ENCODE data around the gene CSF1R. TPM values are rescaled to one million over a fixed set of nuclear protein-coding genes. Genes with fewer than 3 reads are reported as not detected.

Gene CSF1R
- total RNA-seq, 1 donor from 2014 or later = not detected

GRCh38 chr5:150057996-150058395, 28.4 kb downstream of the CSF1R start:
- peaks cover 2% of the 10 kb centered on the region for H3K27me3 Mint-ChIP-seq (ENCODE audit: unreplicated experiment)
- no peak for DNase-seq
- H3K4me3 Mint-ChIP-seq (ENCODE audit: unreplicated experiment) = no peak overlapping the region
- no peaks in the 10 kb centered on the region for H3K36me3 Mint-ChIP-seq (ENCODE audit: unreplicated experiment)
- no peak overlapping the region for H3K27ac Mint-ChIP-seq (ENCODE audit: unreplicated experiment)
- H3K4me1 Mint-ChIP-seq (ENCODE audit: low read depth, unreplicated experiment) = no peaks in the 10 kb centered on the region
- H3K9me3 Mint-ChIP-seq (ENCODE audit: unreplicated experiment) = peaks cover 1% of the 10 kb centered on the region
- TF ChIP-seq CTCF (IDR thresholded peaks at IDR 0.05; ENCODE audit: partially characterized antibody, unreplicated experiment) = no peak

DNA sequence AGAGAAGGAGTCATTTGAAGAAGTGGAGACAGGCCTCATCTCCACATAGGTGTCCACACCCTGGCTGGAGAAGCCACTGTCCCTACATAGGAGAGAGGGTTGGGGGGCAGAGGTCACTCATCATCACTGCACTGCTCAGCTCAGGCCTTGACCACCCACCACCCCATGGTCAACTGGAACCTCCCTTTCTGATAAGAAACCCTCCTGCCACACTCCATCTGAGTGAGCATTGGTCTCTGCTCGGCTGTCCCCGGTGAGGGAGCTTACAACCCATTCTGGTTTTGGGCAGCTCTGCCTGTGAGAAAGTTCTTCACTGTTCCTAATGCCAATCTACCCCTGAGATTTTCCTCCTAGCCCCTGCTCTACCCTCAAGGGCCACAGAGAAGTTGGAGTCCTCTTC, 28.8 kb downstream of the CSF1R start:
- no peak overlapping the region for H3K27ac Mint-ChIP-seq (ENCODE audit: unreplicated experiment)
- DNase-seq = no peak
- peaks cover 2% of the 10 kb centered on the region for H3K27me3 Mint-ChIP-seq (ENCODE audit: unreplicated experiment)
- H3K36me3 Mint-ChIP-seq (ENCODE audit: unreplicated experiment) = no peaks in the 10 kb centered on the region
- no peak for TF ChIP-seq CTCF (IDR thresholded peaks at IDR 0.05; ENCODE audit: partially characterized antibody, unreplicated experiment)
- no peaks in the 10 kb centered on the region for H3K4me1 Mint-ChIP-seq (ENCODE audit: low read depth, unreplicated experiment)
- no peak overlapping the region for H3K4me3 Mint-ChIP-seq (ENCODE audit: unreplicated experiment)
- H3K9me3 Mint-ChIP-seq (ENCODE audit: unreplicated experiment) = peaks cover under 1% of the 10 kb centered on the region

DNA sequence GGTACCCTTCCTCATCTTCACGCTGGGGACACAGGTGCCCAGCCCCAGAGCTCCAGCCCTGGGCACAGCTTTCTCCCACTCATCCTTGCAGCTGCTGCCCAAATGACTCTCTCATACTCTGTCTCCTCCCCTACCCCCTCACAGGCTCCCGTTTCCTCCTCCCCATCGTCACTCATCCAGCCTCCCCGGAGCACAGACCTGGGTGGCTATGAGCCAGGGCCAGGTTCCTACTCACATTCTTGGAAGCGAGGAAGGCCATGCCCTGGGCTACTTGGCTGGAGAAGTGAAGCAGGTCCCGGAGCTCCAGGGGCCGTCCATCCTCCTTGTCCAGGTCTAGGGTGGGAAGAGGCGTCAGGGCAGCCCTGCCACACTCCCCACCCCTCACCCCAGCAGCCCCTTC, 29.3 kb downstream of the CSF1R start:
- no peak overlapping the region for H3K4me3 Mint-ChIP-seq (ENCODE audit: unreplicated experiment)
- H3K4me1 Mint-ChIP-seq (ENCODE audit: low read depth, unreplicated experiment) = no peaks in the 10 kb centered on the region
- peaks cover 2% of the 10 kb centered on the region for H3K27me3 Mint-ChIP-seq (ENCODE audit: unreplicated experiment)
- no peaks in the 10 kb centered on the region for H3K9me3 Mint-ChIP-seq (ENCODE audit: unreplicated experiment)
- H3K27ac Mint-ChIP-seq (ENCODE audit: unreplicated experiment) = no peak overlapping the region
- no peak for TF ChIP-seq CTCF (IDR thresholded peaks at IDR 0.05; ENCODE audit: partially characterized antibody, unreplicated experiment)
- DNase-seq = no peak
- no peaks in the 10 kb centered on the region for H3K36me3 Mint-ChIP-seq (ENCODE audit: unreplicated experiment)

GRCh38 chr5:150056075-150056443, 30.3 kb downstream of the CSF1R start:
- Mint-ChIP-seq H3K9me3 (ENCODE audit: unreplicated experiment) (no peaks in the 10 kb centered on the region), H3K4me3 (ENCODE audit: unreplicated experiment) (no peak overlapping the region), H3K27ac (ENCODE audit: unreplicated experiment) (no peak overlapping the region), H3K36me3 (ENCODE audit: unreplicated experiment) (no peaks in the 10 kb centered on the region), H3K27me3 (ENCODE audit: unreplicated experiment) (peaks cover 2% of the 10 kb centered on the region), H3K4me1 (ENCODE audit: low read depth, unreplicated experiment) (no peaks in the 10 kb centered on the region)
- TF ChIP-seq CTCF (IDR thresholded peaks at IDR 0.05; ENCODE audit: partially characterized antibody, unreplicated experiment) = no peak
- no peak for DNase-seq

DNA sequence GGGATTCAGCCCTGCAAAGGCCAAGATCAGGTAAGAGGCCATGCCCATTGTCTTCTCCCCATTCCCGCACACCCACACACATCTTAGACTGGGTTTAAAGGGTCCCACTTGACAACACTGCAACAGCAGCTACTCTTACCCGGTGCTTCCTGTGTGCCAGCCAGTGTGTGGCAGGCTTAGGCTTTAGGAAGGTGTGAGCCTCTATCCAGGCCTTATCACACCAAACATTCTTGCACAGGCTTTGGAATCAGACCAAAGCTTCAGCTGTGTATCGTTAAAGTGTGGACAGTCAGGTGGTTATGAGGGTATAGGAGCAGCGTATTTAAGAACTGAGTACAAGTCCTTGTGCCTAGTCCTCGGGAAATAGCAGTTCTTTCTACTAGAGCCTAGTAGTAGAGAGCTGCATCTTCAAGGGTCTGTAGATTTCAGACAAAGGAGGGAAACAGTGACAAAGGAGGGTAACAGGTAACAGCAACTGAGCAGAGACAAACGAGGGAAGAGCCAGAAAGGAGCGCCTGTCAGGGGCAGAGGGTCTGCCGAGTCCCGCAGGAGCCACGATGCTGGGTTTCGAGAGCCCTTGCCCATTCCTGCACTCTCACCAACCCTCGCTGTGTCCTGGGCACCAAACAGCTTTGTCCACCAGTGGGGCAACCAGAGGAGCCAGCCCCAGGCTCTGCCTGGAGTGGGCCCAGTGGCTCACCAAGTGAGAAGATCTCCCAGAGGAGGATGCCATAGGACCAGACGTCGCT, 30.9 kb downstream of the CSF1R start:
- H3K27me3 Mint-ChIP-seq (ENCODE audit: unreplicated experiment) = peaks cover 2% of the 10 kb centered on the region
- no peak for TF ChIP-seq CTCF (IDR thresholded peaks at IDR 0.05; ENCODE audit: partially characterized antibody, unreplicated experiment)
- H3K4me3 Mint-ChIP-seq (ENCODE audit: unreplicated experiment) = no peak overlapping the region
- H3K9me3 Mint-ChIP-seq (ENCODE audit: unreplicated experiment) = no peaks in the 10 kb centered on the region
- H3K4me1 Mint-ChIP-seq (ENCODE audit: low read depth, unreplicated experiment) = no peaks in the 10 kb centered on the region
- H3K27ac Mint-ChIP-seq (ENCODE audit: unreplicated experiment) = no peak overlapping the region
- no peaks in the 10 kb centered on the region for H3K36me3 Mint-ChIP-seq (ENCODE audit: unreplicated experiment)
- no peak for DNase-seq
